GM12872 (cell line): ENCODE data around the gene IST1.

Experiments
- CTCF ChIP-seq: IDR thresholded peaks from 3 replicates; pipeline ENCODE4 v1.5.1; 2011; ENCODE audit warnings: low read depth, mild to moderate bottlenecking, low read length, moderate library complexity; ENCODE audit not compliant: insufficient read depth

The IST1 gene

GRCh38 chr16:71852561-71852960, 42.8 kb upstream of the IST1 start:
- TF ChIP-seq CTCF: no peak

- TF ChIP-seq CTCF: no peak
Observed at GRCh38 chr16:71853413-71853812, 41.9 kb upstream of the IST1 start.

- TF ChIP-seq CTCF: no peak
Observed at GRCh38 chr16:71854369-71854948, 40.9 kb upstream of the IST1 start.

- TF ChIP-seq CTCF: no peak
Observed at GRCh38 chr16:71855937-71856662, 39.2 kb upstream of the IST1 start.

- no peak for TF ChIP-seq CTCF
Observed at GRCh38 chr16:71859762-71860521, 35.4 kb upstream of the IST1 start.

- TF ChIP-seq CTCF: no peak
Observed at GRCh38 chr16:71863995-71864394, 31.3 kb upstream of the IST1 start.

- TF ChIP-seq CTCF: no peak
Observed at GRCh38 chr16:71865173-71865863, 30.0 kb upstream of the IST1 start.
